GM19351 (cell line): Measurements from ENCODE around the gene DENND10.
"Not testable (repeated sequence)": the region's sequence is repeated elsewhere in the genome, so short reads cannot be mapped to it uniquely, and the experiment has no call there.

ENCODE experiments used
- ATAC-seq: cut with Tn5 transposase; IDR thresholded peaks from one replicate; pipeline ENCODE4 v1.9.1; 2021; ENCODE audit warnings: mild to moderate bottlenecking, moderate library complexity; ENCODE audit not compliant: unreplicated experiment

The DENND10 gene

GRCh38 chr10:119131512-119132240, 27.8 kb downstream of the DENND10 start:
- ATAC-seq: peak; percentile 59

- no peak for ATAC-seq
Measured at GRCh38 chr10:119132521-119133345, 28.8 kb downstream of the DENND10 start.

- ATAC-seq: no peak
Measured at GRCh38 chr10:119133949-119134348, 30.0 kb downstream of the DENND10 start.

GRCh38 chr10:119135513-119135881, 31.6 kb downstream of the DENND10 start:
- no peak for ATAC-seq

- no peak for ATAC-seq
Measured at GRCh38 chr10:119136084-119136483, 32.2 kb downstream of the DENND10 start.

- not testable (repeated sequence) for ATAC-seq
Measured at GRCh38 chr10:119137878-119138277, 34.0 kb downstream of the DENND10 start.

- no peak for ATAC-seq
Measured at GRCh38 chr10:119138346-119139306, 34.7 kb downstream of the DENND10 start.

GRCh38 chr10:119139464-119140067, 35.7 kb downstream of the DENND10 start:
- no peak for ATAC-seq

- ATAC-seq: no peak
Measured at GRCh38 chr10:119140603-119141245, 36.8 kb downstream of the DENND10 start.

- no peak for ATAC-seq
Measured at GRCh38 chr10:119143657-119144056, 39.7 kb downstream of the DENND10 start.

- no peak for ATAC-seq
Measured at GRCh38 chr10:119149157-119149556, 45.2 kb downstream of the DENND10 start.

GRCh38 chr10:119149729-119150128, 45.8 kb downstream of the DENND10 start:
- no peak for ATAC-seq

- not testable (repeated sequence) for ATAC-seq
Measured at GRCh38 chr10:119151601-119152000, 47.7 kb downstream of the DENND10 start.

GRCh38 chr10:119153041-119153440, 49.1 kb downstream of the DENND10 start:
- no peak for ATAC-seq

- ATAC-seq: no peak
Measured at GRCh38 chr10:119153661-119154060, 49.7 kb downstream of the DENND10 start.

- ATAC-seq: no peak
Measured at GRCh38 chr10:119159332-119159731, 55.4 kb downstream of the DENND10 start.

GRCh38 chr10:119161680-119162451, 58.0 kb downstream of the DENND10 start:
- ATAC-seq: no peak

GRCh38 chr10:119162452-119163092, 58.7 kb downstream of the DENND10 start:
- no peak for ATAC-seq
